Right ventricle myocardium inferior (tissue), 1 donor: ENCODE measurements around the gene LDLRAD1. TPM values are rescaled to one million over a fixed set of nuclear protein-coding genes. Genes with fewer than 3 reads are reported as not detected.
"Not testable (repeated sequence)": the region's sequence is repeated elsewhere in the genome, so short reads cannot be mapped to it uniquely, and the experiment has no call there.

Experiments
- ATAC-seq: fragments of 200-7000 bp; cut with Tn5 transposase; one replicate; pipeline ENCODE4 v1.9.1; 2020; ENCODE audit warnings: mild to moderate bottlenecking, moderate library complexity
- DNase-seq: peaks from one replicate; pipeline ENCODE4 v3.0.0; 2021; ENCODE audit errors: missing footprints
- intact Hi-C: fragments of 100-400 bp; cut with DNase I; formaldehyde crosslinking; loops from one replicate; pipeline ENCODE4 v1.11.0; 2022
- total RNA-seq: library from RNA; stranded (reverse); fragmentation: NEBNext Ultra II Directional; extraction: Animal tissue kit (Norgen Biotek cat#: 25700); gene quantifications from one replicate; pipeline ENCODE4 v1.2.1, GENCODE V29; 2021
- donor health status: DM: no; HTN: yes; CAD: no; lungs with severe emphysema.

LDLRAD1 gene
- total RNA-seq, 1 donor from 2014 or later = not detected

GRCh38 chr1:54002544-54003248, 15.3 kb downstream of the LDLRAD1 start:
- intact Hi-C loops = no loop called here

GRCh38 chr1:54001591-54001990, 16.4 kb downstream of the LDLRAD1 start:
- intact Hi-C loops = no loop called here
- no peak for ATAC-seq
- DNase-seq = no peak

More at GRCh38 chr1:54002544-54003248, 15.3 kb downstream of the LDLRAD1 start:
- DNase-seq = no peak
- ATAC-seq = no peak

GRCh38 chr1:53999920-54000319, 18.1 kb downstream of the LDLRAD1 start:
- intact Hi-C loops = no loop called here
- DNase-seq (no peak), ATAC-seq (no peak)

- intact Hi-C loops = no loop called here
- DNase-seq (no peak), ATAC-seq (no peak)
Observed at GRCh38 chr1:53998223-53998622, 19.8 kb downstream of the LDLRAD1 start.

GRCh38 chr1:53995683-53996082, 22.3 kb downstream of the LDLRAD1 start:
- ATAC-seq (no peak), DNase-seq (no peak)
- intact Hi-C loops = no loop called here

- intact Hi-C loops, ATAC-seq: not testable (repeated sequence)
Observed at GRCh38 chr1:53994516-53994915, 23.5 kb downstream of the LDLRAD1 start.

GRCh38 chr1:53992085-53992874, 25.7 kb downstream of the LDLRAD1 start:
- DNase-seq (no peak), ATAC-seq (no peak)
- intact Hi-C loops = no loop called here

More at GRCh38 chr1:53994516-53994915, 23.5 kb downstream of the LDLRAD1 start:
- DNase-seq = not testable (repeated sequence)

- intact Hi-C loops = no loop called here
- DNase-seq = no peak
- ATAC-seq = no peak
Observed at GRCh38 chr1:53987880-53988279, 30.1 kb downstream of the LDLRAD1 start.

GRCh38 chr1:53986458-53986857, 31.5 kb downstream of the LDLRAD1 start:
- ATAC-seq (no peak), DNase-seq (no peak)
- intact Hi-C loops = no loop called here

GRCh38 chr1:53984726-53985125, 33.3 kb downstream of the LDLRAD1 start:
- DNase-seq (no peak), ATAC-seq (no peak)
- intact Hi-C loops = no loop called here

GRCh38 chr1:53982763-53983104, 35.3 kb downstream of the LDLRAD1 start:
- intact Hi-C loops = no loop called here
- ATAC-seq (peak; percentile 13), DNase-seq (no peak)

GRCh38 chr1:53982034-53982762, 35.8 kb downstream of the LDLRAD1 start:
- intact Hi-C loops = no loop called here
- DNase-seq (no peak), ATAC-seq (peak; percentile 72)

GRCh38 chr1:53981220-53981619, 36.8 kb downstream of the LDLRAD1 start:
- intact Hi-C loops = no loop called here
- ATAC-seq (no peak), DNase-seq (no peak)

GRCh38 chr1:53979712-53980450, 38.1 kb downstream of the LDLRAD1 start:
- intact Hi-C loops = no loop called here
- DNase-seq = no peak
- no peak for ATAC-seq

- ATAC-seq (no peak), DNase-seq (no peak)
- intact Hi-C loops = no loop called here
Observed at GRCh38 chr1:53975861-53976260, 42.1 kb downstream of the LDLRAD1 start.

GRCh38 chr1:53971718-53972117, 46.3 kb downstream of the LDLRAD1 start:
- ATAC-seq (no peak), DNase-seq (no peak)
- intact Hi-C loops = no loop called here

GRCh38 chr1:53969323-53969722, 48.7 kb downstream of the LDLRAD1 start:
- intact Hi-C loops, DNase-seq, ATAC-seq: not testable (repeated sequence)

- intact Hi-C loops = no loop called here
- DNase-seq = no peak
- ATAC-seq = no peak
Observed at GRCh38 chr1:53968125-53968513, 49.9 kb downstream of the LDLRAD1 start.
